CD4-positive, alpha-beta T cell treated with Interleukin-1 beta for 1 hour (primary cell): ENCODE data around the gene CRTC1.

Experiments used
- DNase-seq, 2 donors: peaks; one replicate each; pipeline ENCODE4 v3.0.0-alpha.2; 2020 to 2022

CRTC1 gene

DNA sequence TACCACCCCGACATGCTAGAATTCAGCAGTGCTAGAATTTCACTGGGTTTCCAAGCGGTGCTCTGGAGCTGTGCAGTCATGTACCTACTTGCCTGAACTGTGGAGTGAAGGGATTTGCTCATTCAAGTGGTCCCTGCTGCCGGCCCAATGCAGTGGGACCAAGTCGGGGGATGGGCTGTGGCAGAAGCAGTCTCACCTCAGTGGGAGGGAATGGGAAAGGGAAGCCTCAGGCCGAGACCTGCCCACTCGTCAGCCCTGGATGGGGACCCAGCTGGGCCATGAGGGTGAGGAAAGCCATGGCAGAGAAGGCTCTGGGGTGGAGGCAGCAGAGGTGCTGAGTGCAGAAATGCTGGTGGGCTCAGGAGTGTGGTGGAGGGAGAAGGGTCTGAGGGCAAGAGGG, 31.7 kb upstream of the CRTC1 start:
- no peak for DNase-seq

GRCh38 chr19:18653853-18654252, 29.6 kb upstream of the CRTC1 start:
- DNase-seq = no peak

DNA sequence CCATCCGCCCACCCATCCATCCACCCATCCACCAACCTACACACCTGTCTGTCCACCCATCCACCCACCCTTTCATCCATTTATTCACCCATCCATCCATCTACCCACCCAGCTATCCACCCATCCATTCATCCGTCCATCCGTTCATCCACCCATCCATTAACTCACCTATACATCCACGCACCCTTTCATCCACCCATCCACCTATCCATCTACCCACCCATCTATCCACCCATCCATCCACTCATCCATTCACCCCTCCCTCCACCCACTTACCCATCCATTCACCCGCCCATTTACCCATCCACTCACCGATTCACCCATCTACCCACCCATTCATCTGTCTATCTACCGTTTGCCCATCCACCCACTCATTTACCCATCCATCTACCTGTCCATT, 29.0 kb upstream of the CRTC1 start:
- DNase-seq = no peak

- DNase-seq = no peak
Measured at GRCh38 chr19:18655173-18655844, 28.2 kb upstream of the CRTC1 start.

DNA sequence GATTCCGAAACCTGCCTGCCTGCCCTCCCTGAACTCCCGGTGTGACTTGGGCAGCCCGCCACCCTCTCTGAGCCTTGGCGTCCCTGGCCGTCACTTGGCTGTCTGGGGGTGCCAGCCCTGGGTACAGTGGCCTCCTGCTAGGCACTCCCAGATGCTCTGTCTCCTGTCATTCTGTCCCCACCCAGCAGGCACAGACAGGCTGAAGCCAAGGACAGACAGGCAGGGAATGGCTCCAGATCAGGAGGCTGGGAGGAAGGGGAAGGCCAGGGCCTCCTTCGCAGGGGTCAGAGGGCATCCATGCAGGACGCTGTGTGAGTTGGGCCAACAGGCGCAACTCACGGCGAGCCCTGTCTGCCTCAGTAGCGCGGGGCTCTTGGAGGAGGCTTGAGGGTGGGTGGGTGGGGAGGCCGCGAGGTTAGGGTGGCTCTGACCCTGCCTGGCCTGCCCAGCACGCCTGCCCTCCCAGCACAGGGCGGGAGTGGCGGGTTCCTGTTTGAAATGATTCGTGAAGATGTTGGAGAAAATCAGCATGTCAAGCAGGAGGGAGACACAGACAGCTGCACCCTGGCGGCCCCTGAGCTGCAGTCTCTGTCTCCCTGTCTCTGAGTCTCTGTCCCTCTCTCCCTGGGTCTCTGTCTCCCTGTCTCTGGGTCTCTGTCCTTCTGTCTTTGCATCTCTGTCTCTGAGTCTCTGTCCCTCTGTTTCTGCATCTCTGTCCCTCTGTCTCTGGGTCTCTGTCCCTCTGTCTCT, 27.0 kb upstream of the CRTC1 start:
- DNase-seq = no peak

- DNase-seq = no peak
Measured at GRCh38 chr19:18657590-18658365, 25.7 kb upstream of the CRTC1 start.

GRCh38 chr19:18658366-18658855, 25.1 kb upstream of the CRTC1 start:
- no peak for DNase-seq

- peak in 1 of 2 donors; percentile 36 for DNase-seq
Measured at GRCh38 chr19:18659281-18660050, 24.0 kb upstream of the CRTC1 start.

- DNase-seq = no peak
Measured at GRCh38 chr19:18660051-18660910, 23.2 kb upstream of the CRTC1 start.

DNA sequence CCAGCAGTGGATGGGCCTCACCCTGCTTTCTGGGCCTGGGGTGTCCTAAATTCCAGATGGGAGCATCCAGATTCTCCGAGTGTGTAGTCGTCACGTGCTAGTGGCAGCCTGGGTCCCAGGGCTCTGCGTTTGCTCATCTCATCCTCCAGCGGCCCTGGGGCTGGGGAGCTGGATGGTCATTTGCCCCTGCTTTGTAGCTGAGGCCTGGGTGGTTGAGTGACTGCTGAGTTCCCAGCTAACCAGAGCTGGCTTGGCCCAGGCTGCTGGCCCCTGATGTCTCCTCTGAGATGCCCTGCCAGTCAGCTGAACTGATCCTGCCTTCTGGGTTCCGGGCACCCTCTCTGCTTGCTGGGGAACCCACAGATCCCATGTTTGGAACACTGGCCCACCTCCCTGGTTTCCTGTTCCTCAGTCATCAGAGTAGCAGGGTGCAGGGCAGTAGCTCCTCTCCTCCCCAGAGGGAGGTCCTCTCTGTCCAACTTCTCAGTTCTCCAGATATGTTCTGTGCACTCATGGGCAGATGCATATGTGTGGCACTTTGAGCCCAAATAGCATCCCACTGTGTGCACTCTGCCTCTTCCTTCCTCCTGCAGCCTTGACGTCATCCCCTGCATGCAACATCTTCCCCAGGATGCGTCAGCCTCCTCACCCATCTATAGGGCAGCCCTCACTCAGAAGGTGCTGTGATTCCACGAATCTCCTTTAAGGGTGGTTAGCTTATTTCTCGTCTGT, 22.4 kb upstream of the CRTC1 start:
- no peak for DNase-seq

DNA sequence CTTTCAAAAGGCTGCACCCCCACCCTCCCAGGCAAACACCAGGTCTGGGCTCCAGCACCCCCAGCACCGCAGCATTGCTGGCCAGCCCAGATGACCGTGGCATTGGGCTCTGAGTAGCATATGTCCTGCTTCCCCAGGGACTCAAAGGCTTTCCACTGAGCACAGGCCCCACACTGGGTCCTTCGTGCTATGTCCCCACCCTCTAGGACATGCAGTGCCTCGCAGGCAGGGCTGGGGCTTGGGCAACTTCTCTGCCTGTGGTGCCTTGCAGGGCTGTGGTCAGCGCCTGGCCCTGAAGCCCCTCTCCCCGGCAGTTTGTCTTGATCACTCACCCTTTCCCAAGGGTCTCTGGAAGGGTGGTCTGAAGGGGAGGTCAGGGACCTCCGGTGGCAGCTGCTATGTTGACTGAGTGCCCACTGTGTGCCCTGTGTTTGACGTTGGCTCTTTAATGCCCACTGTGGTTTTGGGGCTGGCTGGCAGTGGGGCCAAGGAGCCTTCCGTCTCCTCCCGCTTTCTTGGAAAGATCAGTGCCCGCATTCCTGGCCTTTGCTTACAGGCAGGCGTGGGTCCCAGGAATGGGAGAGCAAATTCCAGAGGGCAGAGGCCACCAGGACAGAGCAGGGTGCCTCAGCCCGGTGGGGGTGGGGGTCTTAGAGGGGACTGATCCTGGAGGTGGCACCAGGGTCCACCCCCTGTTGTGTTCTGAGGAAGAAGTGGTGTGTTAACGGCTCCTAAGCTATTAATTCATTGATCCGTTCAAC, 20.3 kb upstream of the CRTC1 start:
- no peak for DNase-seq

DNA sequence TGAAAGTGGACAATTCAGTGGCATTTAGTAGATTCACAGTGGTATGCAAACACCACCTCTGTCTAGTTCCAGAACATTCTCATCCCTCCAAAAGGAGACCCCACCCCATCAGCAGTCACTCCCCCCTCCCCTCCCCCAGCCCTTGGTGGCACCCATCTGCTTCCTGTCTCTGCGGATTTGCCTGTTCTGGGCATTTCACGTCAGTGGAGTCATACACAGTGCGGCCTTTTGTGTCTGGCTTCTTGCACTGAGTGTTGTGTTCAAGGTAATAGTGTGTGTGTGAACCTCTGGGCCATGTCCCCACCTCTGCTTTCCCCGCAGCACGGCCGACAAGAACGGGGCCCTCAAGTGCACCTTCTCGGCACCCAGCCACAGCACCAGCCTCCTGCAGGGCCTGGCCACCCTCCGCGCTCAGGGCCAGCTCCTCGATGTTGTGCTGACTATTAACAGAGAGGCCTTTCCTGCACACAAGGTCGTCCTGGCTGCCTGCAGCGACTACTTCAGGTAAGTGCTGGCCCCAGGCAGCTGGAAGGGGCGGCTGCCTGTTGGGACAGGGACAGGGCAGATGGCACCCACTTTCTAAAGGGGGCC, 19.4 kb upstream of the CRTC1 start:
- DNase-seq = peak in 1 of 2 donors; percentile 16

- no peak for DNase-seq
Measured at GRCh38 chr19:18665771-18666202, 17.7 kb upstream of the CRTC1 start.

DNA sequence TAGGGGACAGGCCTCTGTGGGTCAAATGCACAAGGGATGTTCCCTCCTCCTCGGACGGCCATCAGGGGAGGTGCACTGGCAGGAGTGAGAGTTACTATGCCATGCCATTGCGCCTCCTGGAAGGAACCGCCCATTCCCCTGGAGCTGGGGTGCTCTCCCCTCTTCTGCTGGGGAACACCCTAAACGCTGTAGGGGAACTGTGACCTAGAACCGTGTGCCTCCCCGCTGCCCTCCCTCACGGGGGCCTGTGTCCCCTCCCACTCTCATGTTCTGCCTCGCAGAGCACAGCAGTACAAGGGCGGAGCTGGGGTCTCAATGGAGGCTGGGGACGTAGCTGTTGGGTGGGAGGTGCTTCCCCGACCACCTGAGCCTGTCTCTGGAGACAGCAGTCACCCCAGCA, 17.2 kb upstream of the CRTC1 start:
- DNase-seq = no peak

- no peak for DNase-seq
Measured at GRCh38 chr19:18666784-18667183, 16.7 kb upstream of the CRTC1 start.

DNA sequence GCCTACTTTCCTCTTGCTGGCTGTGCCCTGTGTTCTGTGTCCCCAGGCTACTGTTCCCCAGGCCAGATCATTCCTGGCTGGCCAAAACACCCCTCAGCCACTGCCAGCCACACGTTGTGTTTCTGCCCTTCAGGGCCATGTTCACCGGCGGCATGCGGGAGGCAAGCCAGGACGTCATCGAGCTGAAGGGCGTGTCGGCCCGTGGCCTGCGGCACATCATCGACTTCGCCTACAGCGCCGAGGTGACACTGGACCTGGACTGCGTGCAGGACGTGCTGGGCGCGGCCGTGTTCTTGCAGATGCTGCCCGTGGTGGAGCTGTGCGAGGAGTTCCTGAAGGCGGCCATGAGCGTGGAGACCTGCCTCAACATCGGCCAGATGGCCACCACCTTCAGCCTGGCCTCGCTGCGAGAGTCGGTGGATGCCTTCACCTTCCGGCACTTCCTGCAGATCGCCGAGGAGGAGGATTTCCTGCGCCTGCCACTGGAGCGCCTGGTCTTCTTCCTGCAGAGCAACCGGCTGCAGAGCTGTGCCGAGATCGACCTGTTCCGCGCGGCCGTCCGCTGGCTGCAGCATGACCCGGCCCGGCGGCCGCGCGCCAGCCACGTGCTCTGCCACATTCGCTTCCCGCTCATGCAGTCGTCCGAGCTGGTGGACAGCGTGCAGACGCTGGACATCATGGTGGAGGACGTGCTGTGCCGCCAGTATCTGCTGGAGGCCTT, 15.8 kb upstream of the CRTC1 start:
- no peak for DNase-seq

- no peak for DNase-seq
Measured at GRCh38 chr19:18668252-18668631, 15.2 kb upstream of the CRTC1 start.

GRCh38 chr19:18668744-18669523, 14.5 kb upstream of the CRTC1 start:
- DNase-seq = no peak

GRCh38 chr19:18669524-18669817, 14.0 kb upstream of the CRTC1 start:
- DNase-seq = no peak
